Neural cell (in vitro differentiated cells): ENCODE measurements around the gene NR5A1.

Experiments used
- EP300 ChIP-seq: fragments of 450-650 bp; conservative IDR thresholded peaks from 2 replicates; pipeline ENCODE4 v1.6.1; 2014; ENCODE audit warnings: antibody characterized with exemption, mild to moderate bottlenecking, moderate library complexity; ENCODE audit not compliant: poor library complexity, severe bottlenecking
- EZH2 ChIP-seq: fragments of 200-600, 300-800 bp; shearing (Covaris generic), sonication (generic); IDR thresholded peaks from 2 replicates; pipeline ENCODE4 v1.6.1; 2014; ENCODE audit warnings: antibody characterized with exemption, low read length, borderline replicate concordance, mild to moderate bottlenecking; ENCODE audit not compliant: insufficient read depth, poor library complexity, severe bottlenecking
- POLR2AphosphoS5 ChIP-seq: IDR thresholded peaks from 2 replicates; pipeline ENCODE4 v1.6.1; 2012
- RAD21 ChIP-seq: fragments of 450-650 bp; conservative IDR thresholded peaks from 2 replicates; pipeline ENCODE4 v1.6.1; 2014; ENCODE audit warnings: antibody characterized with exemption, mild to moderate bottlenecking, moderate library complexity
- TF ChIP-seq, protein P1 (sequence below): fragments of 450-650 bp; IDR thresholded peaks from 2 replicates; pipeline ENCODE4 v1.5.1; 2014; ENCODE audit warnings: antibody characterized with exemption, mild to moderate bottlenecking, moderate library complexity; ENCODE audit not compliant: poor library complexity, severe bottlenecking
- TF ChIP-seq, protein P2 (sequence below): IDR thresholded peaks from 2 replicates; pipeline ENCODE4 v1.6.1; 2012; ENCODE audit warnings: borderline replicate concordance

DNA sequence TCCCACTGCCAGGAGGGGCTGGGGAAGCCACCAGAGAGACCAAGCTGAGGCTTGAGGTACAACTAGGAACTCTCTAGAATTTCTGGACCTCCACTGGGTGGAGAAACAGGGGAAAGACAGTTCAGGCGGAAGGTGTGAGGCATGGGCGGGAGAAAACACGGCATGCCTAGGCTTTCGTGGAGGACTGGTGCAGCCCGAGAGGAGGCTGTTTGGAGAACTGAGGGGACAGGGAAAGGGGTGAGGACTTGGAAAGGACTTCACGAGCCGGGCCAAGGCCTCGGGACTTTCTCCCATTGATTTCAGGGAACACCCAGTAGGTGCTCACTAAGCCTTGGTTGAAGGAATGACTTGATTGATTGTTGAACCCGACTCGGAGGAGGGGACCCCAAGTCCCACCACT, 66.4 kb downstream of the NR5A1 start:
- TF ChIP-seq, protein P1, sequence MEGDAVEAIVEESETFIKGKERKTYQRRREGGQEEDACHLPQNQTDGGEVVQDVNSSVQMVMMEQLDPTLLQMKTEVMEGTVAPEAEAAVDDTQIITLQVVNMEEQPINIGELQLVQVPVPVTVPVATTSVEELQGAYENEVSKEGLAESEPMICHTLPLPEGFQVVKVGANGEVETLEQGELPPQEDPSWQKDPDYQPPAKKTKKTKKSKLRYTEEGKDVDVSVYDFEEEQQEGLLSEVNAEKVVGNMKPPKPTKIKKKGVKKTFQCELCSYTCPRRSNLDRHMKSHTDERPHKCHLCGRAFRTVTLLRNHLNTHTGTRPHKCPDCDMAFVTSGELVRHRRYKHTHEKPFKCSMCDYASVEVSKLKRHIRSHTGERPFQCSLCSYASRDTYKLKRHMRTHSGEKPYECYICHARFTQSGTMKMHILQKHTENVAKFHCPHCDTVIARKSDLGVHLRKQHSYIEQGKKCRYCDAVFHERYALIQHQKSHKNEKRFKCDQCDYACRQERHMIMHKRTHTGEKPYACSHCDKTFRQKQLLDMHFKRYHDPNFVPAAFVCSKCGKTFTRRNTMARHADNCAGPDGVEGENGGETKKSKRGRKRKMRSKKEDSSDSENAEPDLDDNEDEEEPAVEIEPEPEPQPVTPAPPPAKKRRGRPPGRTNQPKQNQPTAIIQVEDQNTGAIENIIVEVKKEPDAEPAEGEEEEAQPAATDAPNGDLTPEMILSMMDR = no peak
- TF ChIP-seq, protein P2, sequence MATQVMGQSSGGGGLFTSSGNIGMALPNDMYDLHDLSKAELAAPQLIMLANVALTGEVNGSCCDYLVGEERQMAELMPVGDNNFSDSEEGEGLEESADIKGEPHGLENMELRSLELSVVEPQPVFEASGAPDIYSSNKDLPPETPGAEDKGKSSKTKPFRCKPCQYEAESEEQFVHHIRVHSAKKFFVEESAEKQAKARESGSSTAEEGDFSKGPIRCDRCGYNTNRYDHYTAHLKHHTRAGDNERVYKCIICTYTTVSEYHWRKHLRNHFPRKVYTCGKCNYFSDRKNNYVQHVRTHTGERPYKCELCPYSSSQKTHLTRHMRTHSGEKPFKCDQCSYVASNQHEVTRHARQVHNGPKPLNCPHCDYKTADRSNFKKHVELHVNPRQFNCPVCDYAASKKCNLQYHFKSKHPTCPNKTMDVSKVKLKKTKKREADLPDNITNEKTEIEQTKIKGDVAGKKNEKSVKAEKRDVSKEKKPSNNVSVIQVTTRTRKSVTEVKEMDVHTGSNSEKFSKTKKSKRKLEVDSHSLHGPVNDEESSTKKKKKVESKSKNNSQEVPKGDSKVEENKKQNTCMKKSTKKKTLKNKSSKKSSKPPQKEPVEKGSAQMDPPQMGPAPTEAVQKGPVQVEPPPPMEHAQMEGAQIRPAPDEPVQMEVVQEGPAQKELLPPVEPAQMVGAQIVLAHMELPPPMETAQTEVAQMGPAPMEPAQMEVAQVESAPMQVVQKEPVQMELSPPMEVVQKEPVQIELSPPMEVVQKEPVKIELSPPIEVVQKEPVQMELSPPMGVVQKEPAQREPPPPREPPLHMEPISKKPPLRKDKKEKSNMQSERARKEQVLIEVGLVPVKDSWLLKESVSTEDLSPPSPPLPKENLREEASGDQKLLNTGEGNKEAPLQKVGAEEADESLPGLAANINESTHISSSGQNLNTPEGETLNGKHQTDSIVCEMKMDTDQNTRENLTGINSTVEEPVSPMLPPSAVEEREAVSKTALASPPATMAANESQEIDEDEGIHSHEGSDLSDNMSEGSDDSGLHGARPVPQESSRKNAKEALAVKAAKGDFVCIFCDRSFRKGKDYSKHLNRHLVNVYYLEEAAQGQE = no peak
- TF ChIP-seq EZH2 (no peak), POLR2AphosphoS5 (no peak), EP300 (no peak), RAD21 (no peak)
